ENCODE results near the gene HIF3A. TPM values are rescaled to one million over a fixed set of nuclear protein-coding genes. Genes with fewer than 3 reads are reported as not detected.

The HIF3A gene
- total RNA-seq, 1 experiment from 2014 or later, result 31.9 TPM

- Histone ChIP-seq H4K8ac (replicated peaks; ENCODE audit: insufficient read length, low read depth, low read length) (no peak overlapping the region), H3K23ac (ENCODE audit: insufficient read length, low read depth, low read length) (no peak overlapping the region), H3K56ac (ENCODE audit: insufficient read length, low read depth, low read length) (no peak overlapping the region), H2BK15ac (ENCODE audit: low read depth, low read length) (no peak overlapping the region), H3K9ac (ENCODE audit: extremely low read depth, insufficient read length, low read length) (no peak overlapping the region), H3K79me1 (ENCODE audit: insufficient read depth, low read depth, low read length, poor library complexity, severe bottlenecking) (no peaks in the 10 kb centered on the region), H2BK20ac (ENCODE audit: low read depth, low read length, poor library complexity, severe bottlenecking) (no peak overlapping the region), H3K79me2 (ENCODE audit: insufficient read depth, low read length) (no peaks in the 10 kb centered on the region; the same call in 1 of the 2 replicates), H2AFZ (ENCODE audit: low read length) (no peak overlapping the region), H3K27ac (ENCODE audit: insufficient read length, low read depth, low read length) (no peak overlapping the region), H2BK5ac (ENCODE audit: insufficient read length, low read length) (no peak overlapping the region), H4K5ac (ENCODE audit: insufficient read length, low read depth, low read length) (no peak overlapping the region), H3K4me2 (ENCODE audit: insufficient read depth, insufficient read length, low read length) (no peak overlapping the region), H3K14ac (ENCODE audit: insufficient read depth, low read length) (no peak overlapping the region), H4K20me1 (ENCODE audit: control insufficient read depth, insufficient read depth, insufficient read length) (no peaks in the 10 kb centered on the region), H4K91ac (ENCODE audit: insufficient read length, low read depth, low read length) (no peak overlapping the region), H2BK12ac (ENCODE audit: insufficient read length, low read depth, low read length) (no peak overlapping the region), H3K9me3 (ENCODE audit: control insufficient read depth, low read depth, low read length) (no peaks in the 10 kb centered on the region), H2BK120ac (ENCODE audit: low read depth, low read length, poor library complexity, severe bottlenecking) (no peak overlapping the region), H3K23me2 (ENCODE audit: insufficient read length, low read depth, low read length, poor library complexity, severe bottlenecking) (no peaks in the 10 kb centered on the region), H3K27me3 (ENCODE audit: insufficient read depth, low read length) (no peaks in the 10 kb centered on the region), H2AK5ac (ENCODE audit: insufficient read length, low read length) (no peak overlapping the region), H3K4ac (ENCODE audit: low read depth, low read length) (no peak overlapping the region), H3K18ac (ENCODE audit: insufficient read length, low read depth, low read length) (no peak overlapping the region), H3K4me1 (ENCODE audit: insufficient read depth, low read length) (peaks cover 3% of the 10 kb centered on the region; the same call in 1 of the 2 replicates), H3T11ph (ENCODE audit: low read length) (no peak overlapping the region)
- no peak for TF ChIP-seq CTCF (conservative IDR thresholded peaks at IDR 0.05)
- DNase-seq, result no peak
- peaks cover 10 to 18% of the 10 kb centered on the region in 2 experiments for H3K4me1 Mint-ChIP-seq
- no peaks in the 10 kb centered on the region for H3K9me3 Mint-ChIP-seq
- no peak overlapping the region for H3K4me3 Mint-ChIP-seq
- no peak overlapping the region for H3K27ac Mint-ChIP-seq
- H3K36me3 Mint-ChIP-seq (ENCODE audit: insufficient read depth in 1 of 3, low read depth in 3 of 3), result peaks cover 45 to 76% (median 76%) of the 10 kb centered on the region in 3 experiments
- no peaks in the 10 kb centered on the region; the same call in 1 of the 2 replicates for H3K27me3 Mint-ChIP-seq (ENCODE audit: low read depth)
- WGBS (ENCODE audit: extremely low coverage, insufficient read length, low lambda C conversion rate), result no CpG with 5 or more reads among the region's 2 CpGs
Measured at GRCh38 chr19:46378268-46378667, 81.4 kb downstream of the HIF3A start.

Data from H9 (cell line).